Stimulated activated CD4-positive, alpha-beta T cell treated with anti-CD3 and anti-CD28 coated beads, Interleukin-4, amount 100 ng/mL, for 48 hours (primary cell): ENCODE results near the gene ACOT11.

Experiments
- DNase-seq, 2 donors: peaks; one replicate each; pipeline ENCODE4 v3.0.0-alpha.2; 2020; ENCODE audit warnings: low read depth in 2 of 2

Gene ACOT11

GRCh38 chr1:54585181-54586066 lies 37.4 kb downstream of the ACOT11 start:
- DNase-seq: no peak

GRCh38 chr1:54588377-54588776 lies 40.3 kb downstream of the ACOT11 start:
- no peak for DNase-seq

GRCh38 chr1:54591127-54591756 lies 43.2 kb downstream of the ACOT11 start:
- DNase-seq: no peak

- DNase-seq: no peak
Observed at GRCh38 chr1:54593571-54594160, 45.6 kb downstream of the ACOT11 start.

GRCh38 chr1:54594463-54594862 lies 46.4 kb downstream of the ACOT11 start:
- DNase-seq: no peak

- no peak for DNase-seq
Observed at GRCh38 chr1:54595956-54596498, 48.0 kb downstream of the ACOT11 start.

- no peak for DNase-seq
Observed at GRCh38 chr1:54596756-54597155, 48.7 kb downstream of the ACOT11 start.

GRCh38 chr1:54597455-54598030 lies 49.5 kb downstream of the ACOT11 start:
- DNase-seq: no peak

GRCh38 chr1:54599211-54599823 lies 51.3 kb downstream of the ACOT11 start:
- no peak for DNase-seq

GRCh38 chr1:54600947-54601721 lies 53.1 kb downstream of the ACOT11 start:
- DNase-seq: no peak

- no peak for DNase-seq
Observed at GRCh38 chr1:54601730-54602129, 53.7 kb downstream of the ACOT11 start.

- no peak for DNase-seq
Observed at GRCh38 chr1:54602554-54602953, 54.5 kb downstream of the ACOT11 start.

- no peak for DNase-seq
Observed at GRCh38 chr1:54603241-54603640, 55.2 kb downstream of the ACOT11 start.

GRCh38 chr1:54604051-54604450 lies 56.0 kb downstream of the ACOT11 start:
- no peak for DNase-seq

GRCh38 chr1:54604572-54605370 lies 56.7 kb downstream of the ACOT11 start:
- DNase-seq: no peak

GRCh38 chr1:54606096-54606989 lies 58.3 kb downstream of the ACOT11 start:
- no peak for DNase-seq

- no peak for DNase-seq
Observed at GRCh38 chr1:54606990-54607325, 58.9 kb downstream of the ACOT11 start.

- DNase-seq: no peak
Observed at GRCh38 chr1:54607821-54608565, 60.0 kb downstream of the ACOT11 start.
